GM21515 (cell line): Measurements from ENCODE around the gene C2CD2L.
"Not testable (repeated sequence)": the region's sequence is repeated elsewhere in the genome, so short reads cannot be mapped to it uniquely, and the experiment has no call there.

Experiments
- ATAC-seq: cut with Tn5 transposase; IDR thresholded peaks from one replicate; pipeline ENCODE4 v1.9.1; 2021; ENCODE audit not compliant: unreplicated experiment

The C2CD2L gene

GRCh38 chr11:119106564-119107537, at the start of gene C2CD2L:
TSS of gene C2CD2L (plus strand) at chr11:119107344. CDS start at chr11:119107742, 398 bp downstream.
- ATAC-seq = peak; percentile 59

DNA sequence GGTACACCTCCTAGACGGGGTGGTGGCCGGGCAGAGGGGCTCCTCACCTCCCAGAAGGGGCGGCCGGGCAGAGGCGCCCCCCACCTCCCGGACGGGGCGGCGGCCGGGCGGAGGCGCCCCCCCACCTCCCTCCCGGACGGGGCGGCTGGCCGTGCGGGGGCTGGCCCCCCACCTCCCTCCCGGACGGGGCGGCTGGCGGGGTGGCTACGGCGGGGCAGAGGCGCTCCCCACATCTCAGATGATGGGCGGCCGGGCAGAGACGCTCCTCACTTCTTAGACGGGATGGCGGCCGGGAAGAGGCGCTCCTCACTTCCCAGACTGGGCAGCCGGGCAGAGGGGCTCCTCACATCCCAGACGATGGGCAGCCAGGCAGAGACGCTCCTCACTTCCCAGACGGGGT, 48.0 kb upstream of the C2CD2L start:
- ATAC-seq = not testable (repeated sequence)

- no peak for ATAC-seq
Observed at GRCh38 chr11:119061256-119061655, 45.9 kb upstream of the C2CD2L start.

GRCh38 chr11:119062779-119063178, 44.4 kb upstream of the C2CD2L start:
- no peak for ATAC-seq

GRCh38 chr11:119065369-119065768, 41.8 kb upstream of the C2CD2L start:
- ATAC-seq = no peak

DNA sequence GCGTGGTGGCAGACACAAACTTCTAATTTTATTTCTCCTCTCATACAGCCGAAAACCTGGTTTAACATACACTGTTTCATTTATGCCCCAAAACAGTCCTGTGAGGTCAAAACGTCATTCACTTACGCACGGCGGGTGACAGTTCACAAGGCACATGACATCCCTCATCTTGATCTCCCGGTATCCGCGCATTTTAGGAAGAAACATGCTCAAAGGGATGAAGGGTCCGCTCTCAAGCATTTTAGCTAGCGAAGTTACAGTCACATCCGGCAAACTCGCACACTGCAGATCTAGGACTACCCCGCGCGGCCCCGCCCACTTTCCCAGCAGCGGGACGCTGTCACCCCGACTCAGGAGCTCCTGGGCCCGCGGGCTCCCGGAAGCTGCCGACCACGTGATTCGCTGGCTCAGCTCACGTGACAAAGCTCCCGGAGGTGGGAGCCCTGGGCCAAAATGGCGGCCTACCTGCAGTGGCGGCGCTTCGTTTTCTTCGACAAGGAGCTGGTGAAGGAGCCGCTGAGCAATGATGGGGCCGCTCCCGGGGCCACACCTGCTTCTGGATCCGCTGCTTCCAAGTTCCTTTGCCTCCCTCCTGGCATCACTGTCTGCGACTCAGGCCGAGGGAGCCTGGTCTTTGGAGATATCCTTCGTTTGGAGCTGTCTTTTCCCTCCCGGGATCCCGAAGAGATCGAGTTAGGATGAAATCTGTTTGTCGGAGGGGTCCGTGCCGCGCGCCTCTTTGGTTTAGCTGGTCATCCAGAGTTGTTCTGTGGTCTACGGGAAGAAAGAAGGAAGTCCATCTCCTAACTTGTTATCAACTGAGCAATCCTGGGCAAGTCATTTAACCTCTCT, 39.5 kb upstream of the C2CD2L start, which contains the start of gene VPS11:
VPS11 (plus strand) TSS at position 448 of the 852 bp plus-strand sequence; CDS start at position 454, 6 bp downstream.
- peak; percentile 86 for ATAC-seq

- no peak for ATAC-seq
Observed at GRCh38 chr11:119077839-119078238, 29.3 kb upstream of the C2CD2L start.

- no peak for ATAC-seq
Observed at GRCh38 chr11:119078675-119079420, 28.3 kb upstream of the C2CD2L start.

GRCh38 chr11:119081682-119082260, 25.4 kb upstream of the C2CD2L start:
- no peak for ATAC-seq

DNA sequence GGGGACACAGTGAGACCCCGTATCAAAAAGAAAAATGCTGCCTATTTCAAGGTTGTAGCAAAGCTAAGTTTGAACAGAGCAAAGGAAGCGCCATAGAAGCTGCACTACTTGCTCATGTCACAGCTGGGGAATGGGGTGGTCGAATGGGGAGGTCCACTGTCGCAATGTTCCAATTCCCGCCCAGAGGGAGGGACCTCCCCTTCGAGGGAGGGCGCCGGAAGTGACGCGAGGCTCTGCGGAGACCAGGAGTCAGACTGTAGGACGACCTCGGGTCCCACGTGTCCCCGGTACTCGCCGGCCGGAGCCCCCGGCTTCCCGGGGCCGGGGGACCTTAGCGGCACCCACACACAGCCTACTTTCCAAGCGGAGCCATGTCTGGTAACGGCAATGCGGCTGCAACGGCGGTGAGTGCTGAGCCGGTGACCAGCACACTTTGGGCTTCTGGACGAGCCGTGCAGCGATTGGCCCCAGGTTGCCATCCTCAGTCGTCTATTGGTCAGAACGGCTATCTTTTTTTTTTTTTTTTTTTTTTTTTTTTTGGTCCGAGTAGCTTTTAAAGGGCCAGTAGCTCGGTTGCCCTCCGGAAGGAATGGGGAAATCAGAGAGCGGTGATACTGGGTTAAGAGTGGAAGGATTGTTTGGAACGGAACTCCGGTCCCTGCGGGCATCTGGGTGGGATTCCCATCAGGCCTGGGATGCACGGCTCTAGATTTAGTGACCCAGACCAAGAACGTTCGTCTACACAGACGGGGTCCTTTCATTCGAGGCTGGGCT, 22.3 kb upstream of the C2CD2L start, which contains the start of gene HMBS:
HMBS (plus strand) TSS at position 219 of the 774 bp plus-strand sequence; CDS start at position 372, 153 bp downstream.
- peak; percentile 88 for ATAC-seq

DNA sequence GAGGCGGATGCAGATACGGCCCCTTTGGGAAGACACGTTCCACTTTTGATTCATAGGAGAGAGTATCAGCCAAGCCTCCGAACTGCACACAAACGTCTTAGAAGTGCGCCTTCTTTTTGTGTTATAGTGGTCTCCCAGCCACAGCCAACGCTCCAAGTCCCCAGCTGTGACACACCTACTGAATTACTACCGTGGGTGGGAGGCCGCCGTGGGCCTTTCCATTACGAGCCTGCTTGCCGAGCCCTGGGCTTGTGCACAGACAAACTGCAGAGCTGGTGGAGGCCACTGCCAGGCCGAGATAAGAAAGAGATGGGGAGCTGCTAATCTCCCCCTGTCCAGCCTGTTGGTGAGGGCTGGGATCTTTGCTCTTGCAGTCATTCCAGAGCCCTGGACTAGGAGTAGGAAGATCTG, 21.7 kb upstream of the C2CD2L start:
- ATAC-seq = peak; percentile 21

DNA sequence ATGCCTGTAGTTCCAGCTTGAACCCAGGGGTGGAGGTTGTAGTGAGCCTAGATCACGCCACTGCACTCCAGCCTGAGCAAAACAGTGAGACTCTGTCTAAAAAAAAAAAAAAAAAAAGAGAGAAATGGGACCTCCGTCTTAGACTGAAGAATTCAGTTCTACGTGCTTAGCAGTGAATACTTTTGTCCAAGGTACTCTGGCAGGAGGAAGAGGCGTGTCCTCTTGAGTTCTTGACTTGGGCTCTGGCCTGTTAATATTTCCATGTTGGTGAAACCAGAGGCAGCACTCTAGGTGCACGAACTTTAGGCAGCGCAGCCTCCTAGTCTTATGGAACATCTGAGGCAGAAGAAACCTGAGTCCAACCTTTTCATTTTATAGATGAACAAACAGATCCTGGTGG, 20.0 kb upstream of the C2CD2L start:
- no peak for ATAC-seq

GRCh38 chr11:119087747-119088241, 19.4 kb upstream of the C2CD2L start:
- no peak for ATAC-seq

DNA sequence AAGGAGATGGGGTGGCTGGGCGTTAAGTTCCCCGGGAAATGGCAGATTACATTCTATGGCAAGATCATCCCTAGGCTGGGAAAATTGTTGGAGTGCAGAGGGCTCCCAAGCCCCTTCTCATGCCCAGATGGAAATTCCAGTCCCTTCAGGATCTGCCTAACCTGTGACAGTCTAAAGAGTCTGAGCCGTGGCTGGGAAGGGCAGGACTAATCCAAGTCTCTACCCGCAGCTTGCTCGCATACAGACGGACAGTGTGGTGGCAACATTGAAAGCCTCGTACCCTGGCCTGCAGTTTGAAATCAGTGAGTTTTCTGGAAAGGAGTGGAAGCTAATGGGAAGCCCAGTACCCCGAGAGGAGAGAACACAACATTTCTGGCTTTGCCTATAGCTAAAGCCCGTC, 18.7 kb upstream of the C2CD2L start:
- ATAC-seq = no peak

DNA sequence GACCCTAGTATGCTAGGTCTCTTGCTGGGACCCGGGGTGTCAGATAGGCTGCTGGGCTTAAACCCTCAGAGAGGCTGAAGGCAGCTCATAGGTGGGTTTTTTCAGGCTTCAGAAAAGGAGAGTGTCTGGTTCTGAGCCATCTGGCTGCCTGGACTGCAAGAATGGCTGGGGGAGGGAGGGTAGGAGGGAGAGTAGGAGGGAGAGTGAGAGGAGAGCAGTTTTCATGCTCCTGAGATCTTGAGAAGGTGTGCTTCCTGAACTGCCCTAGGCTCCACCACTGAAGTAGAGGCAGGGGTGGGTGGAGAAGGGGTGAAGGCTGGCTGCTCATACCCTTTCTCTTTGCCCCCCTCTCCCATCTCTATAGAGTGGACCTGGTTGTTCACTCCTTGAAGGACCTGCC, 17.8 kb upstream of the C2CD2L start:
- no peak for ATAC-seq

DNA sequence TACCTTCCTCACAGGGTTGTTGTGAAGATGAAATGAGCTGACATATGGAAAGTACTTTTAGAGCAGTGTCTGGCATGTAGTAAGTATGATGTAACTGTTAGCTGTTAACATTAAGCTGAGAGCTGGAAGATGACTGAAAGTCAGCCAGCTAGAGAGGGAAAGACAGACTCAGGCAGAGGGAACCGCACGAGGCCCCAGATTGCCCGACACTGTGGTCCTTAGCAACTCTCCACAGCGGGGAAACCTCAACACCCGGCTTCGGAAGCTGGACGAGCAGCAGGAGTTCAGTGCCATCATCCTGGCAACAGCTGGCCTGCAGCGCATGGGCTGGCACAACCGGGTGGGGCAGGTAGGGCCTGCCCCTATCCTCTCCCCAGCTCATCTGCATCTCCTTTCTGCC, 16.0 kb upstream of the C2CD2L start:
- no peak for ATAC-seq

DNA sequence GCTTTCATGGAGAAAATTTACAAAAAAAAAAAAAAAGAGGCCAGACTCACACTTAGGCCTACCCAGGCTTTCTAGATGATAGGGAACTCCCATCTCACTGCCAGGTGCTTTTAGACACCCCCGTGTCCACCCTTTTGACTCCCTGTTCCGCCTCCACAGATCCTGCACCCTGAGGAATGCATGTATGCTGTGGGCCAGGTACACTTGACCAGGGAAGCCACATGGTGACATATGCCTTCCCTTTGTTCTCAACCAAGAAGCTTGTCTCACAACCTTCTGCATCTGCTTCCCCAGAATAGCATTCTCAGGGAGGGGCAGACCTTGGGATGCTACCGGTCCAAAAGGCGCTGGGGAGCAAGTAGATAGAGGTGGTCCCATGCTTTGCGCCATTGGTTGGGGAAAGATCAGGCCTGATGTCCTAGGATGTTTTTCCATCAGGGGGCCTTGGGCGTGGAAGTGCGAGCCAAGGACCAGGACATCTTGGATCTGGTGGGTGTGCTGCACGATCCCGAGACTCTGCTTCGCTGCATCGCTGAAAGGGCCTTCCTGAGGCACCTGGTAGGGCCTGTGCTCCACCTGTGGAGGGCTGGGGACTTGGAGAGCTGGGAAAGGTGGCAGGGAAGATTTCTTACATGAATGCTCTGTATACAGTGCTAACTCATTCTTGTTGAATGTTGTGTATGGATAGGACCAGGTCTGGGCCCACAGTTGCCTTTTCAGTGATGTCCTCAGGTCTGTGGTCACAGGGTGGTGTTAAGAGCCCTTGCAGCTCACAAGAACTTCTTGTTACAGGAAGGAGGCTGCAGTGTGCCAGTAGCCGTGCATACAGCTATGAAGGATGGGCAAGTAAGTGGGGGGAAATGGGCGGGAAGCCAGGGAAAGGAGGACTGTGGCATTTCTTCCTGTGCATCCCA, 14.9 kb upstream of the C2CD2L start:
- no peak for ATAC-seq
